ENCODE results near the gene IQCE.

DNA sequence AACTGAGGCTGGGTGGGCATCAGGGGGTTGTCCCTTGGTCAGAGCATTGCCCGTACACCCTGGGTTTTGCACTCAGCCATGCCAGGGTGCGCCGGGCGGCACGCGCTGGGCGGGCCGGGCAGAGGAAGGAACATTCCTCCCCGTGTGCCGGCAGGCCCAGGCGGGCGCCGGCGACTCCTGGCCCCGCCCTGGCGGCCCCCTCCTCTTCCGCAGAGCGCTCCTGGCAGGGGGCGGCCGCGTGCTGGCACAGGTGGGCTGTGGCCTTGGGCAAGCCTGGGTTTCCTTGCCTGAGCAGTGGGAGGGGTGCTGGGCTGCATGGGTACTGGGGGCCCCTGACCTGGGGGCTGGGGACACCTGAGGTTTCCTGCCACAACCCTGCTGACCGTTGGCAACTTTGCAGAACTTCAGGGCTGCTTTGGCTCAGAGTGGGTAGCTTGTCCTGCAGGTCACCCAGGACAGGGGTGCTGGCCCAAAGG, 35.3 kb upstream of the IQCE start:
- TF ChIP-seq, protein P1, sequence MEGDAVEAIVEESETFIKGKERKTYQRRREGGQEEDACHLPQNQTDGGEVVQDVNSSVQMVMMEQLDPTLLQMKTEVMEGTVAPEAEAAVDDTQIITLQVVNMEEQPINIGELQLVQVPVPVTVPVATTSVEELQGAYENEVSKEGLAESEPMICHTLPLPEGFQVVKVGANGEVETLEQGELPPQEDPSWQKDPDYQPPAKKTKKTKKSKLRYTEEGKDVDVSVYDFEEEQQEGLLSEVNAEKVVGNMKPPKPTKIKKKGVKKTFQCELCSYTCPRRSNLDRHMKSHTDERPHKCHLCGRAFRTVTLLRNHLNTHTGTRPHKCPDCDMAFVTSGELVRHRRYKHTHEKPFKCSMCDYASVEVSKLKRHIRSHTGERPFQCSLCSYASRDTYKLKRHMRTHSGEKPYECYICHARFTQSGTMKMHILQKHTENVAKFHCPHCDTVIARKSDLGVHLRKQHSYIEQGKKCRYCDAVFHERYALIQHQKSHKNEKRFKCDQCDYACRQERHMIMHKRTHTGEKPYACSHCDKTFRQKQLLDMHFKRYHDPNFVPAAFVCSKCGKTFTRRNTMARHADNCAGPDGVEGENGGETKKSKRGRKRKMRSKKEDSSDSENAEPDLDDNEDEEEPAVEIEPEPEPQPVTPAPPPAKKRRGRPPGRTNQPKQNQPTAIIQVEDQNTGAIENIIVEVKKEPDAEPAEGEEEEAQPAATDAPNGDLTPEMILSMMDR (IDR thresholded peaks at IDR 0.05; ENCODE audit: poor library complexity, severe bottlenecking) = no peak
- no peak for TF ChIP-seq EZH2 (IDR thresholded peaks at IDR 0.05; ENCODE audit: borderline replicate concordance, insufficient read depth, low read length, poor library complexity, severe bottlenecking)

All from neural cell (in vitro differentiated cells).